ENCODE results near the gene TOB1.

TOB1 gene

GRCh38 chr17:50844117-50844700 lies 21.9 kb downstream of the TOB1 start:
- no peak for FAIRE-seq

- FAIRE-seq, result no peak
Measured at GRCh38 chr17:50843150-50843905, 22.8 kb downstream of the TOB1 start.

GRCh38 chr17:50842506-50843149 lies 23.5 kb downstream of the TOB1 start:
- FAIRE-seq, result no peak

GRCh38 chr17:50841949-50842354 lies 24.2 kb downstream of the TOB1 start:
- FAIRE-seq, result peak; percentile 9

GRCh38 chr17:50841277-50841948 lies 24.7 kb downstream of the TOB1 start:
- no peak for FAIRE-seq

- FAIRE-seq, result no peak
Measured at GRCh38 chr17:50840311-50840851, 25.8 kb downstream of the TOB1 start.

GRCh38 chr17:50839591-50840310 lies 26.4 kb downstream of the TOB1 start:
- FAIRE-seq, result no peak

- no peak for FAIRE-seq
Measured at GRCh38 chr17:50837980-50838954, 27.9 kb downstream of the TOB1 start.

- FAIRE-seq, result no peak
Measured at GRCh38 chr17:50837286-50837979, 28.7 kb downstream of the TOB1 start.

- FAIRE-seq, result no peak
Measured at GRCh38 chr17:50836826-50837225, 29.3 kb downstream of the TOB1 start.

- FAIRE-seq, result no peak
Measured at GRCh38 chr17:50835301-50836234, 30.6 kb downstream of the TOB1 start, which contains the start of gene WFIKKN2. Gene WFIKKN2, plus strand, starts transcription at chr17:50835586. Its CDS starts 352 bp downstream, at chr17:50835938.

GRCh38 chr17:50834429-50835300 lies 31.5 kb downstream of the TOB1 start:
- FAIRE-seq, result no peak

- FAIRE-seq, result no peak
Measured at GRCh38 chr17:50833510-50834428, 32.4 kb downstream of the TOB1 start.

- FAIRE-seq, result no peak
Measured at GRCh38 chr17:50832864-50833381, 33.2 kb downstream of the TOB1 start.

- no peak for FAIRE-seq
Measured at GRCh38 chr17:50832267-50832863, 33.8 kb downstream of the TOB1 start.

GRCh38 chr17:50831471-50831928 lies 34.7 kb downstream of the TOB1 start:
- no peak for FAIRE-seq
